GM18870 (cell line): ENCODE measurements around the gene SBNO1.
"Not testable (repeated sequence)": the region's sequence is repeated elsewhere in the genome, so short reads cannot be mapped to it uniquely, and the experiment has no call there.

Source experiments
- ATAC-seq: cut with Tn5 transposase; IDR thresholded peaks from one replicate; pipeline ENCODE4 v1.9.1; 2021; ENCODE audit warnings: moderate library complexity; ENCODE audit not compliant: unreplicated experiment

The SBNO1 gene

DNA sequence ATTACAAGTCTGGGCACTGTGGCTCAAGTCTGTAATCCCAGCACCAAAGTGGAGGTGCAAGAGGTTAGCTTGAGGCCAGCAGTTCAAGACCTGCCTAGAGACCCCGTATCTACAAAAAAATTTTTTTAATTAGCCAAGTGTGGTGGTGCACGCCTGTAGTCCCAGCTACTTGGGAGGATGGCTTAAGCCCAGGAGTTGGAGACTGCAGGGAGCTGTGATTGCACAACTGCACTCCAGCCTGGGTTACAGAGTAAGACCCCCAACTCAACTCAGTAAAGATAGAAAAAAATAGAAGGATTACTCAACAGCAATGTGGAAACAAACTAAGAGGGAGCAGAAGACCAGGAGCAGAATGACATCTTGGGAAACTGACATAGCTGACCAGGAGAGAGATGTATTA lies 13.3 kb downstream of the SBNO1 start:
- ATAC-seq: no peak

DNA sequence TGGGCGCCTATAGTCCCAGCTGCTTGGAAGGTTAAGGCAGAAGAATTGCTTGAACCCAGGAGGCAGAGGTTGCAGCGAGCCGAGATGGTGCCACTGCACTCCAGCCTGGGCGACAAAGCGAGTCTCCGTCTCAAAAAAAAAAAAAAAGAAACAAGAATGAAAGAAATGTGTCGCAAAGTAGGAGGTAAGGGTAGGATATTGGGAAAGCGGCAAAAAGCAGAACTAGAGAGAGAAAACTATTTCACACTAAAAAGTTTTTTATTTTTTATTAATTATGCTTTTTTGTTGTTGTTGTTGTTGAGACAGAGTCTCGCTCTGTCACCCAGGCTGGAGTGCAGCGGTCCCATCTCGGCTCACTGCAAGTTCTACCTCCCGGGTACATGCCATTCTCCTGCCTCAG lies 17.7 kb downstream of the SBNO1 start:
- ATAC-seq: no peak

DNA sequence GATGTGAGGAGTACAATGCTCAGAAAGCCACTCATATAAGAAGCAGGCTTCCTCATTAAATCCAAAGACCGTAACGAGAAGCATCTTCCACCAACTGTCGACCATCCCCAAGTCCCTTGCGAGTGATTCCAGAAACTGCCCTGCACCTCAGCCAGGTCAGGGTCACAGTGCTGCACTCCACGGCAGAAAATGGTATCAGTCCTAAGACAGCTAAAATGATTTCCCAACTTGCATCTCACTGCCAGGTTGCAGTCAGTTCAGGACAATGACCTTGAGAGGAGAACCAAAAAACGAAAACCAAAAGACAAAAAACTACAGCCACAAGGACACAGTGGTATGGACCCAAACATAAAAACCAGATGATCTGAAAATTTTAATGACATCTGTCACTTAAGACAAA lies 20.6 kb downstream of the SBNO1 start:
- no peak for ATAC-seq

DNA sequence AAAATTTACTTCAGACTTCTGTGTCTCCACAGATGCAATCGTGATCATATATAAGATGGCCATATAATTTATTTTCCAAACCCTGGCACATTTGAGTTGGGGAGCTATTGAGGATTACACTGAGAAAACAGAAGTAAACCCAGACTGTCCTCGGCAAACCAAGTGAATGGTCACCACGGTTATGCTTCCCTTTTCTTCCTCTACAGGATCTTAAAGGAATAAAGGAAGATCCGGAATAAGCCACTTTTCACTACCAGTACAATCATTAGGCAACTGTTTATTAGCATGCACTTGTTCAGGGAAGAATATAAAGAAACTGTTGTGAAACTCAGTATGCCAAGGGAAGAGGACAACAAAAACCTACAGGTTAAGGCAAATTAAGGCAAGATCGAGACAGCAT lies 27.6 kb downstream of the SBNO1 start:
- no peak for ATAC-seq

DNA sequence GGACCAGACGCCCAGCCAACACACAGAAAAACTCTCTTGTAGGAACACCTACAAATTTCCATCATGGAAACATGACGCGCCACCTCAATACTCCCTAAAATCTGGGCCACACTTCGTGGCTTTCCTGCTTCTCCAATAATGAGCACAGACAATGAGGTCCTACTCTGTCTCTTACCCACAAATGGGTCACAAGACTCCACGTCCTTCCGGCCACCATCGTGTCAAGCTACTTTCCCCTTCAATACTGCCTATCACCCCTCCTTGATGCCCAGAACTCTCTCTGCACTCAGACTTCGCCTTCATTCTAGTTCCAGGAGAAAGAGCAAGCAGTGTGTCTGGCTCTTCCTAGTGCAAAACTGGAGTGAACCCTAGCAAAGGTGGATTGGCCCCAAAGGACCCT lies 28.1 kb downstream of the SBNO1 start:
- ATAC-seq: no peak

DNA sequence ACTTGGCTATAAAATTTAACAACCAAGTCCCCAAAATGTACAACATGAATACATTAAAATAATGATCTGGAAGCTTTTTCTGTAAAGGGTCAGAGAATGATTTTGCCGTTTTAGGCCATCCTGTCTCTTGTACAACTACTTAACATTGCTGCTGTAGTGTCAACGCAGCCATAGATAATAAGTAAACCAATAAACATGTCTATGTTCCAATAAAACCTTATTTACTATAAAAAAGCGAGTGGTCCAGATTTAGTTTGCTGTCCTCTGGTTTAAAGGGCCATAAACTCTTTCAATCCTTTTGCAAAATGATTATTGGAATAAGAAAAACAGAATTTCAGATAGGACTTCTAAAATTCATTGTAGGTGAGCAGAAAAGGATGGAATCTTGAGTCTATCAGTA lies 29.2 kb downstream of the SBNO1 start:
- ATAC-seq: no peak

DNA sequence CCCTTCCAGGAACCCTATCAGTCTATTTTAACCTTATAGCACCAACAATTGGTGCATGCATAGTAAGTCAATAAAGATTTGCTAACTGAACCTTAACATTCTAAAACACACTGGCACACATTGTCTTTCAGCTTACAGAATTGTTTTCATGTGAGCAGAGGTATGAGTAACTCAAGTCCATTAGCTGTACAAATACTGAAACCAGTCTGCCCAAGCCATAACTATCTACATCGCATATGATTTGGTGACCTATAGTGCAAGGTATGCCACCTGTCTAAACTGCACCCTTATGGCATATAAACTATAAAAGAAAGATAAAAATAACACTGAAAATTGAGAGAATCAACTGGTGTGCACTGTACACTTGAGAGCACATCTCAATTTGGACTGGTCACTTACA lies 34.8 kb downstream of the SBNO1 start:
- no peak for ATAC-seq

DNA sequence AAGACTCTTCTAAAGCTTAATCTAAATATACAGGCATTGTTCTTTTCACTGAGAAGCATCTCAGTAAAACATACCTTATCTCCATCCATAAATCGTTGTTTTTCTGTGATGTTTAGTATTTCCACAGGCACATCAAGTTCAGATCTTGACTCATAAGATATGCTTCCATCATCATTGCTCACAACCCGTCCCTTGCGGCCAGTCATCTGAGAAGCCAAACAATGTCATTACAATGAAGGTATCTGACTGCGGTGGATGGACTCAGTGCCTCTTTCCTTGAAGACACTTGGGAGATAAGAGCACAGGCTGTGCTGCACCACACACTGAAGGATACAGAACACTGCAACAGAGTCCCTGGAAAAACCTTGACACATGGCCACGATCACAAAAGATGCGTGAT lies 44.8 kb downstream of the SBNO1 start:
- ATAC-seq: no peak

DNA sequence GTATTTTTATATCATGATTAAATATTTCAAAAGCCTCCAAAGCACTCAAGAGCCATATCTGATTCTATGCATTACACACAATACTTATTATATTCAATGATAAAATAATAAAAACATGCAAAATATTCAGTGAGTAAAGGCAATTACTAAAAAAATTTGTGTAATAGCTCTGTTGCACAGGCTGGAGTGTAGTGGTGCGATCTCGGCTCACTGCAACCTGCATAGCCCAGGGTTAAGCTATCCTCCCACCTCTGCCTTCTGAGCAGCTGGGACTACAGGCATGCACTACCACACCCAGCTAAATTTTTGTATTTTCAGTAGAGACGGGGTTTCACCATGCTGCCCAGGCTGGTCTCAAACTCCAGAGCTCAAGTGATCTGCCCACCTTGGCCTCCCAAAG lies 45.4 kb downstream of the SBNO1 start:
- no peak for ATAC-seq

DNA sequence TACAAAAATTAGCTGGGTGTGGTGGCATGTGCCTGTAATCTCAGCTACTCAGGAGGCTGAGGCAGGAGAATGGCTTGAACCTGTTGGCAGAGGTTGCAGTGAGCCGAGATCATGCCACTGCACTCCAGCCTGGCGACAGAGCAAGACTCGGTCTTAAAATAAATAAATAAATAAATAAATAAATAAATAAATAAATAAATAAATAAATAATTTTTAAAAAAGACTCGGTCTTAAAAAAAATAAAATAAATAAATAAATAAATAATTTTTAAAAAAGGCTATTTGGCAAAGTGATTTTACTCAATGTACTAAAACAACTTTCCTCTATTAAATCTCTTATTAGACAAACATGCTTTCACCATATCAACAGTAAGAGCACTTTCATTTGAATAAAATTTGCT lies 51.6 kb downstream of the SBNO1 start:
- not testable (repeated sequence) for ATAC-seq

DNA sequence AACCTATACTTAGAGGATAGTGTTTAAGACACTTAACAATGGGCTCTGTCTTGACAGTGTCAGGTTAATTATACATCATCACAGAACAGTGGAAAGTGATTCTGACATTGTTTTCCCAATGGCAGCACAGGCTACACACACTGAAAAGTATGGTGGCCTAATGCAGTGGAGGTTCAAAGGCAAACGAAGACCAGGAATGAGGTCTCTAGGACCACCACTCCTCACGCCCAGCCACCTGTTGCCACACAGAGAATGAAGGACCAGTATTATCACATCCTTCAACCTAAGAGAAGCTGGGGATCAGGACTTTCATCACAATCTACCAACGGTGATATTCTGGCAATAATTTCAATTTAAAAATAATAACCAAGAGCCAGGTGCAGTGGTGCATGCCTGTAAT lies 58.4 kb downstream of the SBNO1 start:
- no peak for ATAC-seq

DNA sequence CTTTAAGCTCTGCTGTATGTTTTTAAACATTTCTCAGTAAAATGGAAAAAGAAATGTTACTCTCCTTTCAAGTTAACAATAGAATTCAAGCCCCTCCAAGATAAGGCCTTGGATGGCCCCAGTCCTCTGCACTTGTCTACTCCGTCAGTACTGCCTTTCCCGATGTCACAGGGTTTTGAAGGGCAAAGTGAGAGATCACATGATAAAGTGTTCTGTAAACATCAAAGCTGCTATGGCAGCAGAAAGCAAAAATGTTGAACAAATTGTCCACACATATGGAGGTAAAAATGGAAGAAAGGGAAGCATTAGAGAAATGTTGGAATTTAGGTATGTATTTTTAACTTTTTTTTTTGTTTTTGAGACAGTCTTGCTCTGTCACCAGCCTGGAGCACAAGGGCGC lies 59.5 kb downstream of the SBNO1 start:
- no peak for ATAC-seq

DNA sequence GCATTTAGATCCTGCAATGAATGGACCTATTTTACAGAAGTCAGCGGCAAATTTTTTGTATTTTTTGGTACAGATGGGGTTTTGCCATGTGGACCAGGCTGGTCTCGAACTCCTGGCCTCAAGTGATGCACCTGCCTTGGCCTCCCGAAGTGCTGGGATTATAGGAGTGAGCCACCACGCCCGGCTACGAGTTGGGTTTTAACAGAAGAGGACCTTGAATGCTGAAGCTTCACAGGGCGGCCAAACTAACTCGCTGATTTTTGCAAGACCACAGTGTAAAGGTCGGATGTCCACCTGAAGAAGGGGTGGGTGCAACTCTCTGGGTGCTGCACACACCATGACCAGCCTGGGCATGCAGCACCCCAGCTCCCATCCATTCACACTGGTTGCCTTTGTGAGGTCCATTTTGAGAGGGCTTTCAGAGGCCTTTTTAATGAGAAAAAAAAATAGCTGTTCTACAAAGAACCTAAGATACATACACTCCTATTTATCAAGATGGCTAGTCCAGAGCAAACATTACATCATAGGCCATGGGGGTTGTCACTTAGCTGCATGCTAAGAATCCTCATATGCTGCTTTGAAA lies 71.4 kb downstream of the SBNO1 start:
- no peak for ATAC-seq

DNA sequence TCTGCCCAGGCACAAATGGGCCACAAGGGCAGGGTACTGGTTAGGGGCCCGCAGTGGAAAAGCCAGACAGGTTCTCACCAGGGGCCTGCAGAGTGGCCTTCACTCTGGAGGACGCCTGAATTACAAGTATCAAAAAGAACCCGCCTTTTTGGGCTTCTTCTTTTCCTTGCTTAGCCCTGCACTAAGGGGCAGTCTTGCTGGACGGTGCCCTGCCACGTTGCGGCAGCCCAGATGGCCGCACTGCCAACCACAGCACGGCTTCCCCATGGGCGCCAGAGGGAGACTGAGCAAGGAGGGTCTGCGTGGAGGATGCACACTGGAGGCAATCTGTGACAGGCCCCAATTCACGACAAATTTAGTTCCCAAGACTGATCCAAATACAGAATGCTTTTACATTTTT lies 74.7 kb downstream of the SBNO1 start:
- no peak for ATAC-seq

DNA sequence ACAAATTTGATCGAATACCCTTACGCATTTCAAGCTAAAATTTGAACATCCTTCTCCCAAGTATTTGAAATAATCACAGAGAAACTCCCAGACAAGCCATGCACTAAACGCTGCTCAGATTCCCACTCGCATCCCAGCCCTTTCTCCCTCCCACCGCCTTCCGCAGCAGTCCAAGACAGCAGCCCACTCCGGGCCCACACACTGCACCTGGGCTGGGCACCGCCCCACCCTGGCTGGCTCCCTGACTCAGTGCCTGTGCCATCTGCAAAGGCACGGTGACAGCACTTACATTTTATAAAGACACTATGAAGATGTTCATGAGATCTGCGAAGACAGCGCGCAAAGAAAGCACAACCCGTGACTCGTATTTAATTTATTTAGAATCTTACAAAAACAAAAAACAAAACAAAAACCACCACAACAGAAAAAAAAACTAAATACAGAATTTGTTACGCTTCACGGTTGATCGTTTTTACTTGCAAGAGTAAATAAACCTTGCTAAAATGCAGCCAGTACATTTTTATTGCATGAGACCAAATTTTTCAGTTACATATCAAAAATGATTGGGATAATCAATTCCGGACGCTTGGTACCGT lies 75.8 kb downstream of the SBNO1 start:
- no peak for ATAC-seq

DNA sequence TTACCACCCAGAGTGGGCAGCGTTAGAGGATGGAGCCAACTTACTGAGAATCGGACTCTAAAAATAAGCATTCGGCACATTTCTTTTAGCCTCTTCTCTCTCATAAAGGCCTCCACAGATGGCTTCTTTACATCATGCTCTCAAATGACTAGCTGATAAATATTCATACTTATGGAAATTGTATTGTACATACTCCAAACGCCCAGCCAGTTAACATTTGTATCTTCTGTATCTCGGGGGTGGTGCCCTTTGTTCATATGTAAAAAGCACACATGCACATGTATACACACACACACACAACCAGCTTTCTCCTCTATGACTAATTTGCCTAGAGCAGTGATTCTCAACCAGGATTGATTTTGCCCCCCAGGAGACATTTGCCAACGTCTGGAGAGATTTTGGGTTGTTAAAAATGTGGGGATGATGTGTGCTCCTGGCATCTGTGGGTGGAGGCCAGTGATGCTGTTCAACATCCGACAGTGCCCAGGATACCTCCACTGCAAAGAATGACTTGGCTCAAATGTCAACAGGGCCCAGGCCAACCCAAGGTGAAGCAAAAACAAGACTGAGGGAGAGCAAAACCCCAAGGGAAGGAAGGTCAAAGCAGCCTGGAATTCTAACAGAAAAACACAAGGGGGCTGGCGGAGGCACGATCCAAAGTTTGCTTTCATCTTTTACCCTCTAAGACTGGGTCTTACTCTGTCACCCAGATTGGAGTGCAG lies 77.8 kb downstream of the SBNO1 start:
- ATAC-seq: no peak

DNA sequence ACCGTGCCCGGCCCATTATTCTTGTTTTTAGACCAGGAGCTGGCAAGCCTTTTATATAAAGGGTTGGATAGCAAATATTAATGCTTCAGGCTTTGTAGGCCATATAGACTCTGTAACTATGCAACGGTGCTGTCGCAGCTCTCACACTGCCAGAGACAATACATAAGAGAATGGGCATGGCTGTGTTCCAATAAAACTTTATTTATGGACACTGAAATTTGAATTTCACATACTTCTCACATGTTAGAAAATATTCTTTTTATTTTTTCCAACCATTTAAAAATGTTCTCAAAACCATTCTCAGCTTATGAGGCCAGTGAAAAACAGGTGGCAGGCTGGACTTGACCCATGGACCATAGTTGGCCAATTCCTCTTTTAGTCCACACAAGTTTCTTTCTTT lies 80.0 kb downstream of the SBNO1 start:
- no peak for ATAC-seq

DNA sequence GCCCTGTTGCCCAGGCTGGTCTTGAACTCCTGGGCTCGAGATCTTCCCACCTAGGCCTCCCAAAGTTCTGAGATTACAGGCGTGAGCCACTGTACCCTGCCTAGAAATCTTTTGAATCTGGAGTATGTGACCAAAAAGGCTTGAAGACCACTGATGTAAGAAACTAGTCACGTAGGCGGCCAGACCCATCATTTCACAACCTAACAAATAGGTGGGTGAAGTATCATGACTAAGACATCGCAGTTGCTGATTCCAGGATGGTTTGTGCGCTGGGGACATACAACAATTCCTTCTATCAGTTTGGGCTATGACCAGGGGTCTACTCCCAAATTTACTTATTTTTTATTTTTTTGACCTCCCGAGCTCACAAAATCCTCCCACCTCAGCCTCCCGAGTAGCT lies 81.2 kb downstream of the SBNO1 start:
- no peak for ATAC-seq

DNA sequence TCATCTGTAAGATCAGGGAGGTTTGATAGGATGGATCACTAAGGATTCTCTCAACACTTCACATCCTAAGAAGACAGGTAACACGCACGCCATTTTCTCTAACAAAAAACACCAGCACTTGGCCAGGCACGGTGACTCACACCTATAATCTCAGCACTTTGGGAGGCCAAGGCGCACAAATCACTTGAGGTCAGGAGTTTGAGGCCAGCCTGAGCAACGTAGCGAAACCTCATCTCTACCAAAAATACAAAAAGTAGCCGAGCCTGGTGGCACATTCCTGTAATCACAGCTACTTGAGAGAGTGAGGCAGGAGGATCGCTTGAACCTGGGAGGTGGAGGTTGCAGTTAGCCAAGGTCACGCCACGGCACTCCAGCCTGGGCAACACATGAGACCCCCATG lies 82.5 kb downstream of the SBNO1 start:
- no peak for ATAC-seq

DNA sequence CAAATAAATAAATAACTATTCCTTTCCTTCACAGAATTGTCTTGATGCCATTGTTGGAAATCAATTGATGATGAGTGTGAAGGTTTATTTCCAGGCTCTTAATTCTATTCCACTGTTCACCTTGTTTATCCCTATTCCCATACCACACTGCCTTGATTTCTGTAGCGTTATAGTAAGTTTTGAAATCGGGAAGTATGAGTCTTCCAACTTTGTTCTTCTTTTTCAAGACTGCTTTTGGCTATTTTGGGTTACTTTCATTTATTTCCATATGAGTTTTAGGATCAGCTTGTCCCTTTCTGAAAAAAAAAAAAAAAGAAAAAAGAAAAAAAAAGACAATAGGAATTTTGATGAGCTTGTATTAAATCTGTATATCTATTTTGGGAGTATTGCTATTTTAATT lies 83.7 kb downstream of the SBNO1 start:
- ATAC-seq: no peak

DNA sequence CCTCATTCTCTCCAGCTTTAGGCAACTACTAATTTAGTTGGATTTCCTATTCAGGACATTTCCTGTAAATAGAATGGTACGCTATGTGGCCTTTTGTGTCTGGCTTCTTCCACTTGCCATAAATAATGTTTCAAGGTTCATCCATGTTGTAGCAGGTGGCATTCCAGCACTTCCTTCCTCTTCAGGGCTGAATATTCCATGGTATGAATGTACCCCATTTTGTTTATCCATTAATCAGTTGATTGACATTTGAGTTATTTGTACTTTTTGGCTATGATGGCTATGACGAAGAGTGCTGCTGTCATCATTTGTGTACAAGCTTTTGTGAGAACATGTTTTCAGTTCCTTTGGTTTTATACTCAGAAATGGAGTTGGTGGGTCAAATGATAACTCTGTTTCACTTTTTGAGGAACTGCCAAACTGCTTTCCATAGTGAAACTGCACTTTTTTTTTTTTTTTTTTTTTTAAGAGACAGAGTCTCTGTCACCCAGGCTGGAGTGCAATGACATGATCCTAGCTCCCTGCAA lies 86.5 kb downstream of the SBNO1 start:
- ATAC-seq: peak; percentile 85

DNA sequence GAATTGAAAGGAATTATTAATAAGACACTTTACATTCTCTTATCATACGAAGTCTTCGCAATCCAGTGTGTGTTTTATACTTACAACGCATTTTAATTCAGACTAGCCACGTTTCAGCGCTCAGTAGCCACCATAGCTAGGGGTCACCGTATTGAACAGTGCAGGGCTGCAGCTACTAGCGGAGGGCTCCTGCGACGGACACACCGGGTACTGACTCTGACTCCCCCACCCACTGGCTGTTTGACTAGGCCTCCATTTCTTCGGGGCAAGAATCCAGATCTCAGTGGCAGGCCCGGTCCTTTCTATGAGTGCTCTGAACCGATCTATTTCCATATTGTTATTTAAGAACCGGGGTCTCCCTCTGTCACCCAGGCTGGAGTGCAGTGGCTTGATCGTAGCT lies 91.5 kb downstream of the SBNO1 start:
- no peak for ATAC-seq
